HepG2 (cell line): ENCODE data around the gene DOCK1. TPM values are rescaled to one million over a fixed set of nuclear protein-coding genes. Genes with fewer than 3 reads are reported as not detected.

Experiments used
- AHDC1 ChIP-seq: sonication (generic); formaldehyde crosslinking; IDR thresholded peaks from 2 replicates; pipeline ENCODE4 v1.5.1; 2020; ENCODE audit warnings: mild to moderate bottlenecking, missing genetic modification reagents, borderline replicate concordance
- HNRNPL ChIP-seq: fragments of 200-400 bp; formaldehyde crosslinking; IDR thresholded peaks from 2 replicates; pipeline ENCODE4 v1.6.1; 2017; ENCODE audit warnings: mild to moderate bottlenecking, low read depth, low read length
- ZNF382 ChIP-seq: sonication (generic); formaldehyde crosslinking; IDR thresholded peaks from 2 replicates; pipeline ENCODE4 v1.5.0; 2020; ENCODE audit warnings: missing genetic modification reagents, mild to moderate bottlenecking, borderline replicate concordance
- ZNF432 ChIP-seq: sonication (generic); formaldehyde crosslinking; IDR thresholded peaks from 2 replicates; pipeline ENCODE4 v1.5.0; 2020; ENCODE audit warnings: missing genetic modification reagents, mild to moderate bottlenecking, borderline replicate concordance
- ZNF512 ChIP-seq: sonication (generic); formaldehyde crosslinking; IDR thresholded peaks from 2 replicates; pipeline ENCODE4 v1.4.0; 2020; ENCODE audit warnings: mild to moderate bottlenecking, missing genetic modification reagents
- ZNF674 ChIP-seq: sonication (generic); formaldehyde crosslinking; IDR thresholded peaks from 2 replicates; pipeline ENCODE4 v1.5.0; 2020; ENCODE audit warnings: low read depth, mild to moderate bottlenecking, missing genetic modification reagents
- polyA plus RNA-seq, 8 experiments: library from polyadenylated mRNA; depleted of rRNA in 3 of 8; stranded (reverse) in 7 of 8; unstranded in 1 of 8; fragments of >200 nt; fragmentation: Illumina TruSeq in 4 of 8; extraction: Trizol in 4 of 8; gene quantifications; 2 replicates each; pipeline versions ENCODE4 v1.2.1 to v1.2.3, GENCODE V29; 2011 to 2016; ENCODE audit warnings: low read depth in 4 of 8, missing spikeins in 1 of 8, mixed read lengths in 1 of 8; ENCODE audit not compliant: insufficient read depth in 1 of 8
- total RNA-seq, 5 experiments: library from RNA; depleted of rRNA; stranded (reverse); fragments of >200 nt; fragmentation: Illumina TruSeq; extraction: Trizol; gene quantifications; 2 replicates each; pipeline ENCODE4 v1.2.3, GENCODE V29; 2016; ENCODE audit warnings: low read depth in 1 of 5
- TF ChIP-seq, protein P1 (sequence below): sonication (generic); formaldehyde crosslinking; IDR thresholded peaks from 2 replicates; pipeline ENCODE4 v1.9.0; 2021; ENCODE audit warnings: missing genetic modification reagents, borderline replicate concordance

DOCK1 gene
- total and polyA plus RNA-seq, 2 of the 13 experiments (the other 11 are each of a cell fraction or from before 2014, with no cell fraction given): 8.3 to 25.5 TPM

GRCh38 chr10:127046975-127047877, 142.0 kb downstream of the DOCK1 start (continued):
- TF ChIP-seq AHDC1 (CRISPR knock-in tag) (no peak), HNRNPL (no peak), ZNF674 (CRISPR knock-in tag) (no peak), ZNF382 (CRISPR knock-in tag) (no peak), ZNF432 (CRISPR knock-in tag) (no peak), ZNF512 (CRISPR knock-in tag) (no peak)
- TF ChIP-seq, protein P1, sequence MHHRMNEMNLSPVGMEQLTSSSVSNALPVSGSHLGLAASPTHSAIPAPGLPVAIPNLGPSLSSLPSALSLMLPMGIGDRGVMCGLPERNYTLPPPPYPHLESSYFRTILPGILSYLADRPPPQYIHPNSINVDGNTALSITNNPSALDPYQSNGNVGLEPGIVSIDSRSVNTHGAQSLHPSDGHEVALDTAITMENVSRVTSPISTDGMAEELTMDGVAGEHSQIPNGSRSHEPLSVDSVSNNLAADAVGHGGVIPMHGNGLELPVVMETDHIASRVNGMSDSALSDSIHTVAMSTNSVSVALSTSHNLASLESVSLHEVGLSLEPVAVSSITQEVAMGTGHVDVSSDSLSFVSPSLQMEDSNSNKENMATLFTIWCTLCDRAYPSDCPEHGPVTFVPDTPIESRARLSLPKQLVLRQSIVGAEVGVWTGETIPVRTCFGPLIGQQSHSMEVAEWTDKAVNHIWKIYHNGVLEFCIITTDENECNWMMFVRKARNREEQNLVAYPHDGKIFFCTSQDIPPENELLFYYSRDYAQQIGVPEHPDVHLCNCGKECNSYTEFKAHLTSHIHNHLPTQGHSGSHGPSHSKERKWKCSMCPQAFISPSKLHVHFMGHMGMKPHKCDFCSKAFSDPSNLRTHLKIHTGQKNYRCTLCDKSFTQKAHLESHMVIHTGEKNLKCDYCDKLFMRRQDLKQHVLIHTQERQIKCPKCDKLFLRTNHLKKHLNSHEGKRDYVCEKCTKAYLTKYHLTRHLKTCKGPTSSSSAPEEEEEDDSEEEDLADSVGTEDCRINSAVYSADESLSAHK (CRISPR knock-in tag): no peak
